Esophagus squamous epithelium (tissue), 4 donors: Measurements from ENCODE around the gene DNAJC7.

Experiments used
- CTCF ChIP-seq, 6 experiments: fragments of 450-650 bp in 4 of 6; fragments of 200-600 bp in 2 of 6; sonication (generic) in 2 of 6; IDR thresholded peaks; one replicate each; pipeline ENCODE4 v1.5.1; 2016 to 2019; ENCODE audit warnings: antibody characterized with exemption in 6 of 6, mild to moderate bottlenecking in 4 of 6, moderate library complexity in 4 of 6
- POLR2A ChIP-seq, 4 donors: fragments of 450-650 bp; IDR thresholded peaks; one replicate each; pipeline ENCODE4 v1.6.1; 2017; ENCODE audit warnings: antibody characterized with exemption in 4 of 4, mild to moderate bottlenecking in 4 of 4, moderate library complexity in 3 of 4

GRCh38 chr17:42039794-42040763 lies 22.8 kb upstream of the DNAJC7 start:
- TF ChIP-seq CTCF (IDR thresholded peaks at IDR 0.05) (no peak), POLR2A (IDR thresholded peaks at IDR 0.05) (no peak)
